ENCODE data around the gene HSD17B2.

The HSD17B2 gene

GRCh38 chr16:82092711-82093110 lies 57.7 kb downstream of the HSD17B2 start:
- ATAC-seq: no peak
- TF ChIP-seq ZFP30 (CRISPR knock-in tag; IDR thresholded peaks at IDR 0.05): no peak
- no peak for TF ChIP-seq ZC3H10 (CRISPR knock-in tag; IDR thresholded peaks at IDR 0.05)
- no peak for TF ChIP-seq CREB5 (CRISPR knock-in tag; IDR thresholded peaks at IDR 0.05; ENCODE audit: low read depth)
- no peak for TF ChIP-seq PATZ1 (CRISPR knock-in tag; IDR thresholded peaks at IDR 0.05; ENCODE audit: borderline replicate concordance)
- no peak for TF ChIP-seq CSDC2 (CRISPR knock-in tag; IDR thresholded peaks at IDR 0.05)
- no peak for TF ChIP-seq PPARA (CRISPR knock-in tag; IDR thresholded peaks at IDR 0.05; ENCODE audit: borderline replicate concordance)
- TF ChIP-seq ZNF70 (CRISPR knock-in tag; IDR thresholded peaks at IDR 0.05): no peak
- no peak for TF ChIP-seq GLIS3 (CRISPR knock-in tag; IDR thresholded peaks at IDR 0.05)
- no peak for TF ChIP-seq TCF4 (CRISPR knock-in tag; IDR thresholded peaks at IDR 0.05; ENCODE audit: borderline replicate concordance)
- TF ChIP-seq TSHZ2 (CRISPR knock-in tag; IDR thresholded peaks at IDR 0.05): no peak
- TF ChIP-seq TOX (CRISPR knock-in tag; IDR thresholded peaks at IDR 0.05; ENCODE audit: borderline replicate concordance): no peak
- no peak for TF ChIP-seq ZFP3 (CRISPR knock-in tag; IDR thresholded peaks at IDR 0.05)
- no peak for TF ChIP-seq ESRRG (CRISPR knock-in tag; IDR thresholded peaks at IDR 0.05)
- TF ChIP-seq ARNTL (CRISPR knock-in tag; IDR thresholded peaks at IDR 0.05; ENCODE audit: borderline replicate concordance, low read depth): no peak
- no peak for TF ChIP-seq ZNF565 (CRISPR knock-in tag; conservative IDR thresholded peaks at IDR 0.05; ENCODE audit: low read depth)

- no peak for ATAC-seq
- TF ChIP-seq TSHZ2 (CRISPR knock-in tag; IDR thresholded peaks at IDR 0.05) (no peak), ESRRG (CRISPR knock-in tag; IDR thresholded peaks at IDR 0.05) (no peak)
Measured at GRCh38 chr16:82093666-82094300, 58.7 kb downstream of the HSD17B2 start.

GRCh38 chr16:82094942-82095540 lies 60.0 kb downstream of the HSD17B2 start:
- no peak for ATAC-seq
- no peak for TF ChIP-seq ZNF8 (CRISPR knock-in tag; IDR thresholded peaks at IDR 0.05)

GRCh38 chr16:82096641-82097040 lies 61.6 kb downstream of the HSD17B2 start:
- no peak for ATAC-seq
- no peak for TF ChIP-seq PPARA (CRISPR knock-in tag; IDR thresholded peaks at IDR 0.05; ENCODE audit: borderline replicate concordance)
- TF ChIP-seq TOX (CRISPR knock-in tag; IDR thresholded peaks at IDR 0.05; ENCODE audit: borderline replicate concordance): no peak
- no peak for TF ChIP-seq SNAI2 (CRISPR knock-in tag; IDR thresholded peaks at IDR 0.05)

- ATAC-seq: no peak
- no peak for TF ChIP-seq BACH2 (CRISPR knock-in tag; IDR thresholded peaks at IDR 0.05; ENCODE audit: borderline replicate concordance)
- no peak for TF ChIP-seq ARNTL (CRISPR knock-in tag; IDR thresholded peaks at IDR 0.05; ENCODE audit: borderline replicate concordance, low read depth)
- no peak for TF ChIP-seq ZFP3 (CRISPR knock-in tag; IDR thresholded peaks at IDR 0.05)
- TF ChIP-seq CSDC2 (CRISPR knock-in tag; IDR thresholded peaks at IDR 0.05): no peak
- TF ChIP-seq GLIS3 (CRISPR knock-in tag; IDR thresholded peaks at IDR 0.05): no peak
- no peak for TF ChIP-seq CREB5 (CRISPR knock-in tag; IDR thresholded peaks at IDR 0.05; ENCODE audit: low read depth)
- TF ChIP-seq SNAI2 (CRISPR knock-in tag; IDR thresholded peaks at IDR 0.05): no peak
- no peak for TF ChIP-seq TSHZ2 (CRISPR knock-in tag; IDR thresholded peaks at IDR 0.05)
- TF ChIP-seq ZNF8 (CRISPR knock-in tag; IDR thresholded peaks at IDR 0.05): no peak
- no peak for TF ChIP-seq TOX (CRISPR knock-in tag; IDR thresholded peaks at IDR 0.05; ENCODE audit: borderline replicate concordance)
- no peak for TF ChIP-seq PPARA (CRISPR knock-in tag; IDR thresholded peaks at IDR 0.05; ENCODE audit: borderline replicate concordance)
- no peak for TF ChIP-seq ESRRG (CRISPR knock-in tag; IDR thresholded peaks at IDR 0.05)
- TF ChIP-seq ZNF565 (CRISPR knock-in tag; conservative IDR thresholded peaks at IDR 0.05; ENCODE audit: low read depth): no peak
- no peak for TF ChIP-seq ZNF70 (CRISPR knock-in tag; IDR thresholded peaks at IDR 0.05)
Measured at GRCh38 chr16:82105107-82105506, 70.1 kb downstream of the HSD17B2 start.
